ENCODE data around the gene WWC2. TPM values are rescaled to one million over a fixed set of nuclear protein-coding genes. Genes with fewer than 3 reads are reported as not detected.

Gene WWC2
- total and polyA plus RNA-seq, 2 experiments from 2014 or later: 50.5 to 74.2 TPM

- no peak overlapping the region for H3K27ac Mint-ChIP-seq
- peaks cover 41% of the 10 kb centered on the region for H4K20me1 ChIP-seq (replicated peaks; ENCODE audit: insufficient read depth)
- DNase-seq (ENCODE audit: low spot score): no peak
Measured at GRCh38 chr4:183149616-183150539, 50.8 kb downstream of the WWC2 start.

More at GRCh38 chr4:183149616-183150539, 50.8 kb downstream of the WWC2 start:
- Histone ChIP-seq H3K9me2 (ENCODE audit: insufficient read depth) (no peaks in the 10 kb centered on the region), H3F3A (replicated peaks; ENCODE audit: low read depth) (0 out of 2 replicates have a peak, but pooled peaks cover 3% of the 10 kb centered on the region), H3K4me2 (no peak overlapping the region), H3K4me3 (no peak overlapping the region), H2AFZ (no peak overlapping the region), H3K4me1 (ENCODE audit: insufficient read depth) (peaks cover 30% of the 10 kb centered on the region), H3K27me3 (ENCODE audit: insufficient read depth) (no peaks in the 10 kb centered on the region), H3K27ac (ENCODE audit: low read depth) (no peak overlapping the region), H3K79me2 (replicated peaks; ENCODE audit: insufficient read depth) (peaks cover 100% of the 10 kb centered on the region), H3K36me3 (ENCODE audit: insufficient read depth) (no peaks in the 10 kb centered on the region)
- no peaks in the 10 kb centered on the region for H3K36me3 Mint-ChIP-seq (ENCODE audit: low read depth)
- no peak overlapping the region for H3K4me3 Mint-ChIP-seq
- H3K4me1 Mint-ChIP-seq: peaks cover 35% of the 10 kb centered on the region
- H3K27me3 Mint-ChIP-seq (ENCODE audit: insufficient read depth, low read depth, poor library complexity): peaks cover 2% of the 10 kb centered on the region
- TF ChIP-seq, protein P1, sequence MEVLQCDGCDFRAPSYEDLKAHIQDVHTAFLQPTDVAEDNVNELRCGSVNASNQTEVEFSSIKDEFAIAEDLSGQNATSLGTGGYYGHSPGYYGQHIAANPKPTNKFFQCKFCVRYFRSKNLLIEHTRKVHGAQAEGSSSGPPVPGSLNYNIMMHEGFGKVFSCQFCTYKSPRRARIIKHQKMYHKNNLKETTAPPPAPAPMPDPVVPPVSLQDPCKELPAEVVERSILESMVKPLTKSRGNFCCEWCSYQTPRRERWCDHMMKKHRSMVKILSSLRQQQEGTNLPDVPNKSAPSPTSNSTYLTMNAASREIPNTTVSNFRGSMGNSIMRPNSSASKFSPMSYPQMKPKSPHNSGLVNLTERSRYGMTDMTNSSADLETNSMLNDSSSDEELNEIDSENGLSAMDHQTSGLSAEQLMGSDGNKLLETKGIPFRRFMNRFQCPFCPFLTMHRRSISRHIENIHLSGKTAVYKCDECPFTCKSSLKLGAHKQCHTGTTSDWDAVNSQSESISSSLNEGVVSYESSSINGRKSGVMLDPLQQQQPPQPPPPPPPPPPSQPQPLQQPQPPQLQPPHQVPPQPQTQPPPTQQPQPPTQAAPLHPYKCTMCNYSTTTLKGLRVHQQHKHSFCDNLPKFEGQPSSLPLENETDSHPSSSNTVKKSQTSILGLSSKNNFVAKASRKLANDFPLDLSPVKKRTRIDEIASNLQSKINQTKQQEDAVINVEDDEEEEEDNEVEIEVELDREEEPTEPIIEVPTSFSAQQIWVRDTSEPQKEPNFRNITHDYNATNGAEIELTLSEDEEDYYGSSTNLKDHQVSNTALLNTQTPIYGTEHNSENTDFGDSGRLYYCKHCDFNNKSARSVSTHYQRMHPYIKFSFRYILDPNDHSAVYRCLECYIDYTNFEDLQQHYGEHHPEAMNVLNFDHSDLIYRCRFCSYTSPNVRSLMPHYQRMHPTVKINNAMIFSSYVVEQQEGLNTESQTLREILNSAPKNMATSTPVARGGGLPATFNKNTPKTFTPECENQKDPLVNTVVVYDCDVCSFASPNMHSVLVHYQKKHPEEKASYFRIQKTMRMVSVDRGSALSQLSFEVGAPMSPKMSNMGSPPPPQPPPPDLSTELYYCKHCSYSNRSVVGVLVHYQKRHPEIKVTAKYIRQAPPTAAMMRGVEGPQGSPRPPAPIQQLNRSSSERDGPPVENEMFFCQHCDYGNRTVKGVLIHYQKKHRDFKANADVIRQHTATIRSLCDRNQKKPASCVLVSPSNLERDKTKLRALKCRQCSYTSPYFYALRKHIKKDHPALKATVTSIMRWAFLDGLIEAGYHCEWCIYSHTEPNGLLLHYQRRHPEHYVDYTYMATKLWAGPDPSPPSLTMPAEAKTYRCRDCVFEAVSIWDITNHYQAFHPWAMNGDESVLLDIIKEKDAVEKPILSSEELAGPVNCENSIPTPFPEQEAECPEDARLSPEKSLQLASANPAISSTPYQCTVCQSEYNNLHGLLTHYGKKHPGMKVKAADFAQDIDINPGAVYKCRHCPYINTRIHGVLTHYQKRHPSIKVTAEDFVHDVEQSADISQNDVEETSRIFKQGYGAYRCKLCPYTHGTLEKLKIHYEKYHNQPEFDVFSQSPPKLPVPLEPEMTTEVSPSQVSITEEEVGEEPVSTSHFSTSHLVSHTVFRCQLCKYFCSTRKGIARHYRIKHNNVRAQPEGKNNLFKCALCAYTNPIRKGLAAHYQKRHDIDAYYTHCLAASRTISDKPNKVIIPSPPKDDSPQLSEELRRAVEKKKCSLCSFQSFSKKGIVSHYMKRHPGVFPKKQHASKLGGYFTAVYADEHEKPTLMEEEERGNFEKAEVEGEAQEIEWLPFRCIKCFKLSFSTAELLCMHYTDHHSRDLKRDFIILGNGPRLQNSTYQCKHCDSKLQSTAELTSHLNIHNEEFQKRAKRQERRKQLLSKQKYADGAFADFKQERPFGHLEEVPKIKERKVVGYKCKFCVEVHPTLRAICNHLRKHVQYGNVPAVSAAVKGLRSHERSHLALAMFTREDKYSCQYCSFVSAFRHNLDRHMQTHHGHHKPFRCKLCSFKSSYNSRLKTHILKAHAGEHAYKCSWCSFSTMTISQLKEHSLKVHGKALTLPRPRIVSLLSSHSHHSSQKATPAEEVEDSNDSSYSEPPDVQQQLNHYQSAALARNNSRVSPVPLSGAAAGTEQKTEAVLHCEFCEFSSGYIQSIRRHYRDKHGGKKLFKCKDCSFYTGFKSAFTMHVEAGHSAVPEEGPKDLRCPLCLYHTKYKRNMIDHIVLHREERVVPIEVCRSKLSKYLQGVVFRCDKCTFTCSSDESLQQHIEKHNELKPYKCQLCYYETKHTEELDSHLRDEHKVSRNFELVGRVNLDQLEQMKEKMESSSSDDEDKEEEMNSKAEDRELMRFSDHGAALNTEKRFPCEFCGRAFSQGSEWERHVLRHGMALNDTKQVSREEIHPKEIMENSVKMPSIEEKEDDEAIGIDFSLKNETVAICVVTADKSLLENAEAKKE (CRISPR knock-in tag; IDR thresholded peaks at IDR 0.05): no peak
- TF ChIP-seq STAT1 (IDR thresholded peaks at IDR 0.05; ENCODE audit: unreplicated experiment) (no peak), EZH2 (IDR thresholded peaks at IDR 0.05; ENCODE audit: low read depth, unreplicated experiment) (no peak), REST (IDR thresholded peaks at IDR 0.05; ENCODE audit: unreplicated experiment) (no peak), JUNB (IDR thresholded peaks at IDR 0.05; ENCODE audit: unreplicated experiment) (no peak), EZH2phosphoT487 (IDR thresholded peaks at IDR 0.05; ENCODE audit: unreplicated experiment) (no peak), CREB1 (CRISPR knock-in tag; IDR thresholded peaks at IDR 0.05; ENCODE audit: low read depth) (no peak), ZNF331 (CRISPR knock-in tag; IDR thresholded peaks at IDR 0.05; ENCODE audit: low read depth) (no peak)
- H3K9me3 Mint-ChIP-seq: no peaks in the 10 kb centered on the region
- ATAC-seq: no peak
